ENCODE measurements around the gene PGAP3. TPM values are rescaled to one million over a fixed set of nuclear protein-coding genes. Genes with fewer than 3 reads are reported as not detected.

The PGAP3 gene
- total and polyA plus RNA-seq, 3 experiments from 2014 or later, result 11.8 to 22.4 (median 12.1) TPM

DNA sequence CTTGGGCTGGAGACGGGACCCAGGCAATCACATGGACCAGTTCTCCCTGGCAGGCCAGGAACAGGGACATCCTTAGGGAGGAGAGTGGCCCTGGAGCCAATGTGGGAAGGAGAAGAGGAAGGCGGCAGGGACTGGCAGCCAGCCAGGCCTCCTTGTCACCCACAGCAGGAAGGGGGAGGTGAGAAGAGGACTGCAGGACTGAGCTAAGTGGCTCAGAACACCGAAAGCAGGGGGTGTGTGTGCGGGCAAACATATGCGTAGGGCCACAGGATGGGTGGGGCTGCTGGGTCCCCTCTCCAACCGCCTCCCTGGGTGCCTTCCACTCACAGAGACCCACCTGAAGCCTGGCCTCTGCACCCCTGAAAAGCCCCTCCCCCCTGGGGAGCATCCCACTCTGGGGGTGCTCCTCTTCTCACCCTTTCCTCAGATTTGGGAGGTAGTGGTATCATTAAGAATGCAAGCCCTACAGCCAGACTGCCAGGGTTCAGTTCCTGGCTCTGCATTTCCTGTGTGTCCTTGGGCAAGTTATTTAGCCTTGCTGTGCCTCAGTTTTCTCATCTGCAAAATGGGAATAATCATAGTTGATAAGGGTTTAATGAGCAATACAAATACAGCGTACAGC is 11.5 kb downstream of the PGAP3 start:
- POLR2A ChIA-PET, result interaction anchor here (1.6 kb wide), 1 partner anchor 12 kb away, joined by 5 read pairs; the partner anchor contains the start of gene PGAP3
- no peaks in the 10 kb centered on the region for H3K27me3 ChIP-seq (ENCODE audit: insufficient read depth, low read length, poor library complexity, severe bottlenecking)
- Mint-ChIP-seq H3K36me3 (peaks cover 2 to 7% (median 3%) of the 10 kb centered on the region in 3 donors), H3K27ac (peak overlapping the region; percentile 79 to 98 (median 90)), H3K4me1 (peaks cover 60 to 67% (median 62%) of the 10 kb centered on the region in 3 donors), H3K4me3 (peak overlapping the region in 6 of 7 donors; percentile 30 to 85 (median 56)), H3K27me3 (no peaks in the 10 kb centered on the region), H3K9me3 (no peaks in the 10 kb centered on the region)
- peak; percentile 44 to 77 (median 65) for DNase-seq
- no peaks in the 10 kb centered on the region for H3K36me3 ChIP-seq (ENCODE audit: insufficient read depth, low read length)
- no peaks in the 10 kb centered on the region for H3K9me3 ChIP-seq (ENCODE audit: low read length)
- no peak overlapping the region for H3K4me3 ChIP-seq (ENCODE audit: low read length)
- peak overlapping the region; percentile 32 for H3K27ac ChIP-seq (ENCODE audit: low read depth, low read length)
- CTCF ChIA-PET, result interaction anchor here (0.9 to 2.8 kb wide), 6 partner anchors 11 to 55 kb away, joined by 3 to 9 read pairs (median 4); partner anchors contain the start of genes MIEN1 and PGAP3
- peaks cover 65% of the 10 kb centered on the region for H3K4me1 ChIP-seq (ENCODE audit: insufficient read depth, low read length)

DNA sequence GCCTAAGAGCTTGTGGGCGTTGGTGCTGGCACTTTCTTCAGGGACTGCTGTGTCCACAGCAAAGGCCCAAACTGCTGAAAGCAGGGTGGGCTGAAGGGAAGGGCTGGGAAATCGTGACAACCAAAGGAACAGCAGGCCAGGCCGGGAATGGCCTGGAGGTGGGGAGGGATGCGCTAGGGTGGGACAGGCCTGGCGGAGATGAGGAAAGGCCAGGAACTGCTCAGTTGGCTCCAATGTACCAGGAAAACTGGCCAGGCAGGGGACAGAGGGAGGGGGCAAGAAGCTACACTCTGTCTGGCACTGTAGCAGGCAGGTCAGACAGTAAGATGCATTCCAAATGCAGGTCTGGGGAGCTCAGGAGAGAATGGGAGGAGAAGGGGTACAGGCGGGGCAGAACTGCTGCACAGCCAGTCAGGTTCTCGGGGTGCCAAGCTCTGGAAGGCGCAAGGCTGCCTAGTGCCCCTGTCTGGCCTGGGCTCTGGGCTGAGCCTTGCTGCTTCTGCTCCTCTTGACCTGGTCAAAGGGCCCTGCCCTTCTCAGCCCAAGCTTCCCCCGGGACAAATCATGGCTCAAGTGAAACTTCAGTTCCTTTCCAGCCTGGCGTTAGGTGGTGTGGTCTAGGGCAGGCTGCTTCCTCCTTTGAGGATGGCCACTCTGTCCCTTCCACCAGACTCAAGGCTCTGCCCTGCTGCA is 12.3 kb downstream of the PGAP3 start:
- Histone ChIP-seq H3K4me1 (ENCODE audit: insufficient read depth, low read length) (peaks cover 57% of the 10 kb centered on the region), H3K9me3 (ENCODE audit: low read length) (no peaks in the 10 kb centered on the region), H3K36me3 (ENCODE audit: insufficient read depth, low read length) (no peaks in the 10 kb centered on the region), H3K4me3 (ENCODE audit: low read length) (no peak overlapping the region), H3K27ac (ENCODE audit: low read depth, low read length) (no peak overlapping the region), H3K27me3 (ENCODE audit: insufficient read depth, low read length, poor library complexity, severe bottlenecking) (no peaks in the 10 kb centered on the region)
- Mint-ChIP-seq H3K4me1 (peaks cover 55 to 59% (median 55%) of the 10 kb centered on the region in 3 donors), H3K4me3 (peak overlapping the region in 6 of 7 donors; percentile 29 to 83 (median 56)), H3K27ac (peak overlapping the region; percentile 79 to 98 (median 90)), H3K36me3 (peaks cover 2 to 4% (median 3%) of the 10 kb centered on the region in 3 donors), H3K27me3 (peaks cover 0 to 4% of the 10 kb centered on the region in 2 donors), H3K9me3 (no peaks in the 10 kb centered on the region)
- POLR2A ChIA-PET, result interaction anchor here (1.6 kb wide), 1 partner anchor 12 kb away, joined by 5 read pairs; the partner anchor contains the start of gene PGAP3
- no peak for DNase-seq
- CTCF ChIA-PET, result interaction anchor here (0.9 to 2.8 kb wide), 7 partner anchors 12 to 54 kb away, joined by 3 to 9 read pairs (median 3); partner anchors contain the start of genes MIEN1 and PGAP3

DNA sequence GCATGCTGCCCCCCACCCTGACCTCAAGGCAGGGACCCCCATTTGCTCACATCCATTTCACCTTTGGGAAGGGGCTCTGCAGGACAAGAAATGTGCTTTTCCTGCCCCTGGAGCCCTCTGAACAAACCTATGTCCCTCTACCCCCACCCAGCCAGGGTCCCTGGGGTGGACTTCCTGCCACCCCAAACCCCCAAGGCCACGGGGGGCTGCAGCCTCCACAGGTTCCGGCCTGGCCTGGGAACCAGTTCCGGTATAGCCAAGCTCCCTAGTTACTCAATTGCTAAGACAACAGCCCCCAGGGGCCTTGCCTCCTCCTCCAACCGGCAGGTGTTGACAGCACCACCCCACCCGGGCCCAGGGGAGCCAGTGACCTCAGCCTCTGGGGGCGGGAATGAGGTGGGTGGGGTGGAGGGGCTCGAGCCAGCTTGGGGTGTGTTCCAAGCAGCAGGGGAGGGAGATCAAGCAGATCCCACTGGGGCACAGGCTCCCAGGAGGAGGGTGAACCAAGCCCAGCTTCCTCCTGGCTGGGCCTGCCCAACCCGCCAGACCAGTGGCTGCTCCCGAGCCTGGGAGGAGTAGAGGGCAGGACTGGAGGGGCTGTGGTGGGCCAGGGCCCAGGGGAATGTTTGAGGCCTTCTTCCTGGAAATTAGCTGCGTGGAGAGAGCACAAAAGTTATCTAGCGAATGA is 13.0 kb downstream of the PGAP3 start:
- H3K4me3 Mint-ChIP-seq, result peak overlapping the region in 1 of 7 donors; percentile 83
- Histone ChIP-seq H3K4me3 (ENCODE audit: low read length) (no peak overlapping the region), H3K27me3 (ENCODE audit: insufficient read depth, low read length, poor library complexity, severe bottlenecking) (no peaks in the 10 kb centered on the region), H3K36me3 (ENCODE audit: insufficient read depth, low read length) (no peaks in the 10 kb centered on the region), H3K9me3 (ENCODE audit: low read length) (no peaks in the 10 kb centered on the region), H3K4me1 (ENCODE audit: insufficient read depth, low read length) (peaks cover 50% of the 10 kb centered on the region), H3K27ac (ENCODE audit: low read depth, low read length) (no peak overlapping the region)
- H3K36me3 Mint-ChIP-seq, result peaks cover 0 to 3% (median 2%) of the 10 kb centered on the region in 3 donors
- CTCF ChIA-PET, result interaction anchor here (1.1 to 2.8 kb wide), 3 partner anchors 21 to 55 kb away, joined by 3 to 9 read pairs (median 3); partner anchors contain the start of gene MIEN1
- peak overlapping the region in 4 of 8 donors; percentile 77 to 95 (median 93) for H3K27ac Mint-ChIP-seq
- POLR2A ChIA-PET, result interaction anchor here (1.6 kb wide), 1 partner anchor 13 kb away, joined by 5 read pairs; the partner anchor contains the start of gene PGAP3
- peaks cover 0 to 6% of the 10 kb centered on the region in 2 donors for H3K27me3 Mint-ChIP-seq
- peaks cover 48 to 53% (median 48%) of the 10 kb centered on the region in 3 donors for H3K4me1 Mint-ChIP-seq
- no peak for DNase-seq
- H3K9me3 Mint-ChIP-seq, result no peaks in the 10 kb centered on the region

DNA sequence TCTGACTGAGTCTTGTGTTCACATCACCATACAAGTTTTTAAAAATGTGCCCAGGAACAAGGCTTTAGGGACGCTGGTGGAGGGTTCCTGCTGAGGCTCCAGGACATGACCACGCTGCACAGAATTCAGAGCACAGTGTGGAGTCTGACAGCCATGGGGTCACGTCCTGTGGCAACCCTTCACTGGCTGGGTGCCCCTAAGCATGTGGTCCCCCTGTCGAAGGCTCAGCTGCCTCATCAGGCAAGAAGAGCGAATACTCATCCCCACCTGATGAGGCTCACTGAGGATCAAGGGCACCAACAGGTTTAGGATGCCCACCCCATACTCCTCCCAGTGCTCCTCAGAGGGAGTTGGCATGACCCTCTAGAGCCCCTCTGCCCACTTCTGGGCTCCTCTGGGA is 13.7 kb downstream of the PGAP3 start:
- CTCF ChIA-PET, result interaction anchor here (1.1 to 1.6 kb wide), 2 partner anchors 20 to 53 kb away, joined by 3 read pairs; no protein-coding TSS in a partner anchor
- Histone ChIP-seq H3K9me3 (ENCODE audit: low read length) (no peaks in the 10 kb centered on the region), H3K27ac (ENCODE audit: low read depth, low read length) (no peak overlapping the region), H3K27me3 (ENCODE audit: insufficient read depth, low read length, poor library complexity, severe bottlenecking) (no peaks in the 10 kb centered on the region), H3K4me3 (ENCODE audit: low read length) (no peak overlapping the region), H3K4me1 (ENCODE audit: insufficient read depth, low read length) (peaks cover 44% of the 10 kb centered on the region), H3K36me3 (ENCODE audit: insufficient read depth, low read length) (no peaks in the 10 kb centered on the region)
- H3K9me3 Mint-ChIP-seq, result no peaks in the 10 kb centered on the region
- no peak for DNase-seq
- POLR2A ChIA-PET, result no interaction called here
- H3K4me3 Mint-ChIP-seq, result no peak overlapping the region
- peaks cover 0 to 9% of the 10 kb centered on the region in 2 donors for H3K27me3 Mint-ChIP-seq
- peaks cover 41 to 46% (median 41%) of the 10 kb centered on the region in 3 donors for H3K4me1 Mint-ChIP-seq
- no peaks in the 10 kb centered on the region for H3K36me3 Mint-ChIP-seq
- H3K27ac Mint-ChIP-seq, result no peak overlapping the region

DNA sequence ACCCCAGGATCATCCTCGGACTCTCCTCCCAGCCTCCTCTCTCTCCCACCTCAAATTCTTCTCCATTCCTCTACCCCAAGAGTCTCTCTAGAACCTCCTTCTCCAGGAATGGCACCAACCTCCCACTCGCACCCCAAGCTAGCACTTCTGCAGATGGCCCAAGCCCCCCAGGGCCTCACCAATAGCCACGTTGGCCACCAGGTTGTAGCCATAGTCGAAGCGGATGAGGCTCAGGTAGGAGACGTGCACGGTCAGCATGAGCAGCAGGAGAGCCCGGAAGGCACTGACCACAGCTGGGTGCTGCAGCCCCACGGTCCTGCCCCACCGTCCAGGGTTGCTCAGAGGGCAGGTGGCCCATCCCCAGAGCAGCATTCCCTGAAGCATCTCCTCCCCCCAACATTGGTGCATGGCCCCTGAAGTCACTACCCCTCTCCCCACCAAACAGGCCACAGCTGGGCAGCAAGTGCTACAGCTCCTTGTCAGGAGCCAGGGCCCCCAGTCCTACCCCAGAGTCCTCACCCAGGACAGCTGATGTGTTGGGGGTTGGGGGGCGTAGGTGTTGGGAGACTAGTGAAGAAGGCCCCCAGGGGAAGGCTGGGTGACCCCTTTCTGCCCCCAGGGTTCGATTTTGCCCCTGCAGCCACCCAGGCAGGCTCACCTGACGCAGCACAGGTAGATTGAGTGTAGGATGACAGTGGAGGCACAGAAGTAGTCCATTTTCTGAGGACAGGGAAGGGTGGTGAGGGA is 14.3 kb downstream of the PGAP3 start:
- no peak overlapping the region for H3K27ac ChIP-seq (ENCODE audit: low read depth, low read length)
- H3K4me1 ChIP-seq (ENCODE audit: insufficient read depth, low read length), result peaks cover 40% of the 10 kb centered on the region
- no peaks in the 10 kb centered on the region for H3K9me3 Mint-ChIP-seq
- H3K27ac Mint-ChIP-seq, result no peak overlapping the region
- H3K36me3 Mint-ChIP-seq, result no peaks in the 10 kb centered on the region
- no peak overlapping the region for H3K4me3 ChIP-seq (ENCODE audit: low read length)
- H3K4me1 Mint-ChIP-seq, result peaks cover 37 to 43% (median 39%) of the 10 kb centered on the region in 3 donors
- DNase-seq, result peak in 1 of 5 donors; percentile 23
- no peaks in the 10 kb centered on the region for H3K9me3 ChIP-seq (ENCODE audit: low read length)
- no peaks in the 10 kb centered on the region for H3K27me3 ChIP-seq (ENCODE audit: insufficient read depth, low read length, poor library complexity, severe bottlenecking)
- ChIA-PET CTCF (interaction anchor here (0.8 to 8.6 kb wide), 3 partner anchors 19 to 45 kb away, joined by 3 to 60 read pairs (median 3); no protein-coding TSS in a partner anchor), POLR2A (no interaction called here)
- H3K4me3 Mint-ChIP-seq, result no peak overlapping the region
- H3K36me3 ChIP-seq (ENCODE audit: insufficient read depth, low read length), result no peaks in the 10 kb centered on the region
- H3K27me3 Mint-ChIP-seq, result peaks cover 1 to 13% of the 10 kb centered on the region in 2 donors

DNA sequence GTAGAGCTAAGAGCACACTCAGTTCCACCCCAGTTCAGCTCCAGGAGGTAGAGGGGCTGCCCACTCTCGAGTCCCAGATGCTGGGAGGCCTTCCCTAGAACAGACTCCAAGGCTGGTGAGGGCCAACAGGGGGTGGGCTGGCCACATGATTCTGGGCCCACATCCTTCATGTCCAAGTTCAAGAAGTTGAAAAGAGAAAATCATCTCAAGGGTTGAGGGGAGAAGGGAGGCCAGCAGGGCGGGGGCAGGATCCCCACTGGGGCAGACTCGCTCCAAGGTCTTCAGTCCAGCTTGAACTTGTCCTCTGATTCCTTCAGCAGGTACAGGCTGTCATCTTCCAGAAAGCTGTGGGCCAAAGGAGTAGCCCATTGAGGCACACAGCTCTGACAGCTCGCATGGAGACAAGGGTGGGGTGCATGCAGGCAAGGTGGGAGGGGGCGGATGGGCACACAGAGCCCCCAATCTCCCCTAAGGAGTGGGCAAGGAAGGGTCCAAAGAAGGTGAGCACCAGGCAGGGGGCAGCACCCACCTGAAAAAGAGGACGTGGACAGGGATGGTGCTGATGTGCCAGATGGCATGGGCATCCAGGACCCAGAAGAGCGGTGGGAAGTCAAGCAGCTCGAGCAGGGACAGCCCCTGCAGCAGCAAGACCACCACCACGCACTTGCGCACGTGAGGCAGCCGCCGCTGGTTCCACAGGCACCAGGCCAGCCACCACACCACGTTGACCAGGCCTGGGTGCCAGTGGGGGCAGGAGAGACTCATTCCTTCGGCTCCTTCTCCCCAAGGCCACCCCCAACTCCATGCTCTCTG is 15.1 kb downstream of the PGAP3 start:
- Mint-ChIP-seq H3K4me3 (no peak overlapping the region), H3K4me1 (peaks cover 32 to 41% (median 33%) of the 10 kb centered on the region in 3 donors), H3K36me3 (no peaks in the 10 kb centered on the region), H3K27ac (peak overlapping the region in 1 of 8 donors; percentile 60), H3K27me3 (peaks cover 1 to 15% of the 10 kb centered on the region in 2 donors), H3K9me3 (no peaks in the 10 kb centered on the region)
- Histone ChIP-seq H3K9me3 (ENCODE audit: low read length) (no peaks in the 10 kb centered on the region), H3K4me1 (ENCODE audit: insufficient read depth, low read length) (peaks cover 35% of the 10 kb centered on the region), H3K27me3 (ENCODE audit: insufficient read depth, low read length, poor library complexity, severe bottlenecking) (no peaks in the 10 kb centered on the region), H3K4me3 (ENCODE audit: low read length) (no peak overlapping the region), H3K27ac (ENCODE audit: low read depth, low read length) (no peak overlapping the region), H3K36me3 (ENCODE audit: insufficient read depth, low read length) (no peaks in the 10 kb centered on the region)
- peak in 1 of 5 donors; percentile 30 for DNase-seq
- ChIA-PET POLR2A (no interaction called here), CTCF (interaction anchor here (0.8 to 8.6 kb wide), 5 partner anchors 15 to 58 kb away, joined by 3 to 60 read pairs (median 4); partner anchors contain the start of gene PGAP3)

All from CD8-positive, alpha-beta memory T cell (primary cell).